HepG2 (cell line): ENCODE data around the gene SAMD15. TPM values are rescaled to one million over a fixed set of nuclear protein-coding genes. Genes with fewer than 3 reads are reported as not detected.
A peak's percentile ranks its signal among the peaks of the same experiment; 100 is the strongest.

Experiments used
- ATF7 ChIP-seq, 2 experiments: fragments of 450-650 bp in 1 of 2; sonication (generic) in 1 of 2; formaldehyde crosslinking in 1 of 2; IDR thresholded peaks; 2 replicates each; pipeline versions ENCODE4 v1.4.0 to v1.6.1; 2016 to 2020; ENCODE audit warnings: antibody characterized with exemption in 1 of 2, mild to moderate bottlenecking in 1 of 2, missing genetic modification reagents in 1 of 2
- FOXA3 ChIP-seq: IDR thresholded peaks from 2 replicates; pipeline ENCODE4 v1.6.1; 2016; ENCODE audit warnings: missing genetic modification reagents, missing compliant biosample characterization
- FOXP1 ChIP-seq, 2 experiments: fragments of 450-650 bp in 1 of 2; IDR thresholded peaks; 2 replicates each; pipeline ENCODE4 v1.6.1; 2017 to 2018; ENCODE audit warnings: antibody characterized with exemption in 1 of 2
- GFI1 ChIP-seq: sonication (generic); formaldehyde crosslinking; IDR thresholded peaks from 2 replicates; pipeline ENCODE4 v1.5.0; 2020; ENCODE audit warnings: missing genetic modification reagents, mild to moderate bottlenecking, borderline replicate concordance
- GPN1 ChIP-seq: sonication (generic); formaldehyde crosslinking; IDR thresholded peaks from 2 replicates; pipeline ENCODE4 v1.5.1; 2020; ENCODE audit warnings: missing genetic modification reagents, borderline replicate concordance
- HHEX ChIP-seq: IDR thresholded peaks from 2 replicates; pipeline ENCODE4 v1.6.1; 2016; ENCODE audit warnings: control low read depth
- NCOA1 ChIP-seq: sonication (generic); formaldehyde crosslinking; IDR thresholded peaks from 2 replicates; pipeline ENCODE4 v1.9.0; 2021; ENCODE audit warnings: missing genetic modification reagents
- RXRB ChIP-seq: IDR thresholded peaks from 2 replicates; pipeline ENCODE4 v1.6.1; 2016; ENCODE audit warnings: borderline replicate concordance, missing genetic modification reagents, missing compliant biosample characterization
- SAP130 ChIP-seq: IDR thresholded peaks from 2 replicates; pipeline ENCODE4 v1.6.1; 2016; ENCODE audit warnings: low read depth
- SOX6 ChIP-seq, 2 experiments: fragments of 450-650 bp in 1 of 2; sonication (generic) in 1 of 2; formaldehyde crosslinking in 1 of 2; IDR thresholded peaks; 2 replicates each; pipeline versions ENCODE4 v1.4.0 to v1.6.1; 2017 to 2020; ENCODE audit warnings: antibody characterized with exemption in 1 of 2, mild to moderate bottlenecking in 1 of 2, missing genetic modification reagents in 1 of 2
- SPEN ChIP-seq: sonication (generic); formaldehyde crosslinking; IDR thresholded peaks from 2 replicates; pipeline ENCODE4 v1.5.1; 2020; ENCODE audit warnings: low read depth, mild to moderate bottlenecking, missing genetic modification reagents
- ZBTB20 ChIP-seq: sonication (generic); formaldehyde crosslinking; IDR thresholded peaks from 2 replicates; pipeline ENCODE4 v1.8.1; 2023; ENCODE audit warnings: missing genetic modification reagents, low read depth, mild to moderate bottlenecking, borderline replicate concordance
- ZFY ChIP-seq: sonication (generic); formaldehyde crosslinking; IDR thresholded peaks from 2 replicates; pipeline ENCODE4 v1.4.0; 2020; ENCODE audit warnings: missing genetic modification reagents
- ZNF263 ChIP-seq: sonication (generic); formaldehyde crosslinking; IDR thresholded peaks from 2 replicates; pipeline ENCODE4 v1.4.0; 2020; ENCODE audit warnings: missing genetic modification reagents
- ZNF616 ChIP-seq: sonication (generic); formaldehyde crosslinking; IDR thresholded peaks from 2 replicates; pipeline ENCODE4 v1.5.0; 2020; ENCODE audit warnings: low read depth, mild to moderate bottlenecking, missing genetic modification reagents
- ZZZ3 ChIP-seq: sonication (generic); formaldehyde crosslinking; IDR thresholded peaks from 2 replicates; pipeline ENCODE4 v1.4.0; 2020; ENCODE audit warnings: missing genetic modification reagents, mild to moderate bottlenecking, borderline replicate concordance
- polyA plus RNA-seq, 8 experiments: library from polyadenylated mRNA; depleted of rRNA in 3 of 8; stranded (reverse) in 7 of 8; unstranded in 1 of 8; fragments of >200 nt; fragmentation: Illumina TruSeq in 4 of 8; extraction: Trizol in 4 of 8; gene quantifications; 2 replicates each; pipeline versions ENCODE4 v1.2.1 to v1.2.3, GENCODE V29; 2011 to 2016; ENCODE audit warnings: low read depth in 4 of 8, missing spikeins in 1 of 8, mixed read lengths in 1 of 8; ENCODE audit not compliant: insufficient read depth in 1 of 8
- total RNA-seq, 5 experiments: library from RNA; depleted of rRNA; stranded (reverse); fragments of >200 nt; fragmentation: Illumina TruSeq; extraction: Trizol; gene quantifications; 2 replicates each; pipeline ENCODE4 v1.2.3, GENCODE V29; 2016; ENCODE audit warnings: low read depth in 1 of 5
- TF ChIP-seq, protein P1 (sequence below): IDR thresholded peaks from 2 replicates; pipeline ENCODE4 v1.6.1; 2016; ENCODE audit warnings: mild to moderate bottlenecking
- TF ChIP-seq, protein P2 (sequence below): sonication (generic); formaldehyde crosslinking; IDR thresholded peaks from 2 replicates; pipeline ENCODE4 v1.5.0; 2020; ENCODE audit warnings: missing genetic modification reagents
- TF ChIP-seq, protein P3 (sequence below): IDR thresholded peaks from 2 replicates; pipeline ENCODE4 v1.6.1; 2016; ENCODE audit warnings: low read depth, borderline replicate concordance
- TF ChIP-seq, protein P4 (sequence below): IDR thresholded peaks from 2 replicates; pipeline ENCODE4 v1.6.1; 2012; ENCODE audit warnings: inconsistent platforms
- TF ChIP-seq, protein P5 (sequence below): IDR thresholded peaks from 2 replicates; pipeline ENCODE4 v1.6.1; 2016; ENCODE audit warnings: missing compliant biosample characterization, missing genetic modification reagents, borderline replicate concordance
- TF ChIP-seq, protein P6 (sequence below): IDR thresholded peaks from 2 replicates; pipeline ENCODE4 v1.4.0; 2020; ENCODE audit warnings: mild to moderate bottlenecking, missing genetic modification reagents

SAMD15 gene
- total and polyA plus RNA-seq, 2 of the 13 experiments (the other 11 are each of a cell fraction or from before 2014, with no cell fraction given) = 0.09 to 1.3 TPM

DNA sequence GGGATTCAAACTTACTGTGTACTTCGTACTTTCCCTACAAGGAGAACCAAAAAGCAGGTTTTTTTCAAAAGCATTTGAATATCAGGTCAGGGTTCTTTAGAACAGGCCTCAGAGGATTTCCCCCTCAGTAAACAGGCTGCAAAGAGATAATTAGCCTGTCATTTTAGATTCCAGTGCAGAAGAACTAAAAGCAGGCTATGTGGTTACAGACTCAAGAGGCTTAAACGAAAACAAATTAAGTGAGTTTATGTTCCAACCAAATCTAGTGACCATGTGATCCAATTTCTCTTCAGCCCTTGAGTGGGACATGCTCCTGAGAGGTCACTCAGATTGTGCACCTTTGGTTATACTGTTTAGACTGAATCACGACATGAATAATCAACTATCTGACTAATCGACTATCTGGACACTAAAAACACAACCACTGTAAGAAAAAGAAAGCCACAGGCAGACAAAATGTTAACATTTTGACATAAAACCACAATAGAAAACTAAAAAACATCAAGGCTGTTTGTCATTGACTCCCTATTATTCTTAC lies 4.8 kb upstream of the SAMD15 start (continued):
- TF ChIP-seq, protein P1, sequence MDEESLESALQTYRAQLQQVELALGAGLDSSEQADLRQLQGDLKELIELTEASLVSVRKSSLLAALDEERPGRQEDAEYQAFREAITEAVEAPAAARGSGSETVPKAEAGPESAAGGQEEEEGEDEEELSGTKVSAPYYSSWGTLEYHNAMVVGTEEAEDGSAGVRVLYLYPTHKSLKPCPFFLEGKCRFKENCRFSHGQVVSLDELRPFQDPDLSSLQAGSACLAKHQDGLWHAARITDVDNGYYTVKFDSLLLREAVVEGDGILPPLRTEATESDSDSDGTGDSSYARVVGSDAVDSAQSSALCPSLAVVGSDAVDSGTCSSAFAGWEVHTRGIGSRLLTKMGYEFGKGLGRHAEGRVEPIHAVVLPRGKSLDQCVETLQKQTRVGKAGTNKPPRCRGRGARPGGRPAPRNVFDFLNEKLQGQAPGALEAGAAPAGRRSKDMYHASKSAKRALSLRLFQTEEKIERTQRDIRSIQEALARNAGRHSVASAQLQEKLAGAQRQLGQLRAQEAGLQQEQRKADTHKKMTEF (CRISPR knock-in tag) = no peak
- TF ChIP-seq RXRB (CRISPR knock-in tag) (peak; percentile 42; the same call in 1 of the 2 replicates), SAP130 (CRISPR knock-in tag) (peak; percentile 17), FOXP1 (IDR thresholded peaks at IDR 0.05) (no peak), FOXP1 (CRISPR knock-in tag; IDR thresholded peaks at IDR 0.05) (0 out of 2 replicates have a peak, but pooled peaks have one; percentile 7), ZFY (CRISPR knock-in tag) (no peak), ATF7 (IDR thresholded peaks at IDR 0.05) (no peak), ATF7 (CRISPR knock-in tag; IDR thresholded peaks at IDR 0.05) (no peak), FOXA3 (CRISPR knock-in tag) (0 out of 2 replicates have a peak, but pooled peaks have one; percentile 15), ZZZ3 (CRISPR knock-in tag) (no peak), ZNF616 (CRISPR knock-in tag) (no peak), HHEX (CRISPR knock-in tag) (no peak), GFI1 (no peak), ZNF263 (CRISPR knock-in tag) (no peak), ZBTB20 (CRISPR knock-in tag) (no peak), NCOA1 (no peak), SOX6 (IDR thresholded peaks at IDR 0.05) (no peak), SOX6 (CRISPR knock-in tag; IDR thresholded peaks at IDR 0.05) (no peak), SPEN (CRISPR knock-in tag) (no peak), GPN1 (CRISPR knock-in tag) (no peak)
- TF ChIP-seq, protein P2, sequence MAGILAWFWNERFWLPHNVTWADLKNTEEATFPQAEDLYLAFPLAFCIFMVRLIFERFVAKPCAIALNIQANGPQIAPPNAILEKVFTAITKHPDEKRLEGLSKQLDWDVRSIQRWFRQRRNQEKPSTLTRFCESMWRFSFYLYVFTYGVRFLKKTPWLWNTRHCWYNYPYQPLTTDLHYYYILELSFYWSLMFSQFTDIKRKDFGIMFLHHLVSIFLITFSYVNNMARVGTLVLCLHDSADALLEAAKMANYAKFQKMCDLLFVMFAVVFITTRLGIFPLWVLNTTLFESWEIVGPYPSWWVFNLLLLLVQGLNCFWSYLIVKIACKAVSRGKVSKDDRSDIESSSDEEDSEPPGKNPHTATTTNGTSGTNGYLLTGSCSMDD (CRISPR knock-in tag) = no peak
- TF ChIP-seq, protein P3, sequence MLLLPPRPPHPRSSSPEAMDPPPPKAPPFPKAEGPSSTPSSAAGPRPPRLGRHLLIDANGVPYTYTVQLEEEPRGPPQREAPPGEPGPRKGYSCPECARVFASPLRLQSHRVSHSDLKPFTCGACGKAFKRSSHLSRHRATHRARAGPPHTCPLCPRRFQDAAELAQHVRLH = no peak
- TF ChIP-seq, protein P4, sequence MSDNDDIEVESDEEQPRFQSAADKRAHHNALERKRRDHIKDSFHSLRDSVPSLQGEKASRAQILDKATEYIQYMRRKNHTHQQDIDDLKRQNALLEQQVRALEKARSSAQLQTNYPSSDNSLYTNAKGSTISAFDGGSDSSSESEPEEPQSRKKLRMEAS = no peak
- TF ChIP-seq, protein P5, sequence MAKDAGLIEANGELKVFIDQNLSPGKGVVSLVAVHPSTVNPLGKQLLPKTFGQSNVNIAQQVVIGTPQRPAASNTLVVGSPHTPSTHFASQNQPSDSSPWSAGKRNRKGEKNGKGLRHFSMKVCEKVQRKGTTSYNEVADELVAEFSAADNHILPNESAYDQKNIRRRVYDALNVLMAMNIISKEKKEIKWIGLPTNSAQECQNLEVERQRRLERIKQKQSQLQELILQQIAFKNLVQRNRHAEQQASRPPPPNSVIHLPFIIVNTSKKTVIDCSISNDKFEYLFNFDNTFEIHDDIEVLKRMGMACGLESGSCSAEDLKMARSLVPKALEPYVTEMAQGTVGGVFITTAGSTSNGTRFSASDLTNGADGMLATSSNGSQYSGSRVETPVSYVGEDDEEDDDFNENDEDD (CRISPR knock-in tag) = no peak
- TF ChIP-seq, protein P6, sequence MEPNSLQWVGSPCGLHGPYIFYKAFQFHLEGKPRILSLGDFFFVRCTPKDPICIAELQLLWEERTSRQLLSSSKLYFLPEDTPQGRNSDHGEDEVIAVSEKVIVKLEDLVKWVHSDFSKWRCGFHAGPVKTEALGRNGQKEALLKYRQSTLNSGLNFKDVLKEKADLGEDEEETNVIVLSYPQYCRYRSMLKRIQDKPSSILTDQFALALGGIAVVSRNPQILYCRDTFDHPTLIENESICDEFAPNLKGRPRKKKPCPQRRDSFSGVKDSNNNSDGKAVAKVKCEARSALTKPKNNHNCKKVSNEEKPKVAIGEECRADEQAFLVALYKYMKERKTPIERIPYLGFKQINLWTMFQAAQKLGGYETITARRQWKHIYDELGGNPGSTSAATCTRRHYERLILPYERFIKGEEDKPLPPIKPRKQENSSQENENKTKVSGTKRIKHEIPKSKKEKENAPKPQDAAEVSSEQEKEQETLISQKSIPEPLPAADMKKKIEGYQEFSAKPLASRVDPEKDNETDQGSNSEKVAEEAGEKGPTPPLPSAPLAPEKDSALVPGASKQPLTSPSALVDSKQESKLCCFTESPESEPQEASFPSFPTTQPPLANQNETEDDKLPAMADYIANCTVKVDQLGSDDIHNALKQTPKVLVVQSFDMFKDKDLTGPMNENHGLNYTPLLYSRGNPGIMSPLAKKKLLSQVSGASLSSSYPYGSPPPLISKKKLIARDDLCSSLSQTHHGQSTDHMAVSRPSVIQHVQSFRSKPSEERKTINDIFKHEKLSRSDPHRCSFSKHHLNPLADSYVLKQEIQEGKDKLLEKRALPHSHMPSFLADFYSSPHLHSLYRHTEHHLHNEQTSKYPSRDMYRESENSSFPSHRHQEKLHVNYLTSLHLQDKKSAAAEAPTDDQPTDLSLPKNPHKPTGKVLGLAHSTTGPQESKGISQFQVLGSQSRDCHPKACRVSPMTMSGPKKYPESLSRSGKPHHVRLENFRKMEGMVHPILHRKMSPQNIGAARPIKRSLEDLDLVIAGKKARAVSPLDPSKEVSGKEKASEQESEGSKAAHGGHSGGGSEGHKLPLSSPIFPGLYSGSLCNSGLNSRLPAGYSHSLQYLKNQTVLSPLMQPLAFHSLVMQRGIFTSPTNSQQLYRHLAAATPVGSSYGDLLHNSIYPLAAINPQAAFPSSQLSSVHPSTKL (CRISPR knock-in tag) = peak; percentile 29; the same call in 1 of the 2 replicates
